GM13976 (cell line): ENCODE measurements around the gene ANKHD1.
"Not testable (repeated sequence)": the region's sequence is repeated elsewhere in the genome, so short reads cannot be mapped to it uniquely, and the experiment has no call there.

Source experiments
- DNase-seq: peaks from one replicate; pipeline ENCODE4 v3.0.0; 2012; ENCODE audit warnings: low spot score
- CTCF ChIP-seq: IDR thresholded peaks from 2 replicates; pipeline ENCODE4 v1.5.1; 2012; ENCODE audit warnings: borderline replicate concordance, mild to moderate bottlenecking; ENCODE audit not compliant: insufficient read depth; ENCODE audit errors: extremely low read depth, missing control alignments, control extremely low read depth
- in situ Hi-C: fragments of 300-500 bp; cut with MboI; formaldehyde crosslinking; loops from one replicate; pipeline ENCODE4 v1.12.0; 2022; ENCODE audit warnings: low sequenced_read_pairs, mixed read lengths, inconsistent platforms; ENCODE audit not compliant: unreplicated experiment

ANKHD1 gene

DNA sequence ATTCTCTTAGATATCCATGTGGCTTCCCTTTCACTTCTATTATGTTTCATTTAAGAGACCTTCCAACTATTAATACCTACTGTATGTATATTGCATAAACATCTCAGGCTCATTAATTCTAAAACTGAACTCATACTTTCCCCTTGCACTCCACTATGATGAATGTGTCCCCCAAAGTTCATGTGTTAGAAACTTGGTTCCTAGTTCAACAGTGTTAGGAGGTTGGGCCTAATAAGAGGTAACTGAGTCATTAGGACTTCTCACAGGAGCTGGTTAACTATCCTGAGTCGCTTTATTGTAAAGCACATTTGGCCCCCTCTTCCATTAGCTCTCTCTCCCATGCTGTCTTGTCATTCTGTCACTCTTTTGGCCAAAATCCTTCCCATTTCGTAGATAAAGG, 22.0 kb downstream of the ANKHD1 start:
- in situ Hi-C loops = no loop called here
- no peak for TF ChIP-seq CTCF
- no peak for DNase-seq

- TF ChIP-seq CTCF = no peak
- in situ Hi-C loops = no loop called here
- no peak for DNase-seq
Measured at GRCh38 chr5:140424135-140424534, 22.5 kb downstream of the ANKHD1 start.

DNA sequence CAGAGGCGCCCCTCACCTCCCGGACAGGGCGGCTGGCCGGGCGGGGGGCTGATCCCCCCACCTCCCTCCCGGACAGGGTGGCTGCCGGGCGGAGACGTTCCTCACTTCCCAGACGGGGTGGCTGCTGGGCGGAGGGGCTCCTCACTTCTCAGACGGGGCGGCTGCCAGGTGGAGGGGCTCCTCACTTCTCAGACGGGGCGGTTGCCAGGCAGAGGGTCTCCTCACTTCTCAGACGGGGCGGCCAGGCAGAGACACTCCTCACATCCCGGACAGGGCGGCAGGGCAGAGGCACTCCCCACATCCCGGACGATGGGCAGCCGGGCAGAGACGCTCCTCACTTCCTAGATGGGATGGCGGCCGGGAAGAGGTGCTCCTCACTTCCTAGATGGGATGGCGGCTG, 26.1 kb downstream of the ANKHD1 start:
- in situ Hi-C loops, DNase-seq: not testable (repeated sequence)

- DNase-seq = no peak
- in situ Hi-C loops = no loop called here
Measured at GRCh38 chr5:140429724-140430123, 28.1 kb downstream of the ANKHD1 start.

GRCh38 chr5:140432212-140432611, 30.6 kb downstream of the ANKHD1 start:
- no peak for DNase-seq
- TF ChIP-seq CTCF = no peak
- in situ Hi-C loops = no loop called here

More at GRCh38 chr5:140429724-140430123, 28.1 kb downstream of the ANKHD1 start:
- TF ChIP-seq CTCF = no peak

GRCh38 chr5:140432916-140433315, 31.3 kb downstream of the ANKHD1 start:
- no peak for TF ChIP-seq CTCF
- in situ Hi-C loops = no loop called here
- no peak for DNase-seq

DNA sequence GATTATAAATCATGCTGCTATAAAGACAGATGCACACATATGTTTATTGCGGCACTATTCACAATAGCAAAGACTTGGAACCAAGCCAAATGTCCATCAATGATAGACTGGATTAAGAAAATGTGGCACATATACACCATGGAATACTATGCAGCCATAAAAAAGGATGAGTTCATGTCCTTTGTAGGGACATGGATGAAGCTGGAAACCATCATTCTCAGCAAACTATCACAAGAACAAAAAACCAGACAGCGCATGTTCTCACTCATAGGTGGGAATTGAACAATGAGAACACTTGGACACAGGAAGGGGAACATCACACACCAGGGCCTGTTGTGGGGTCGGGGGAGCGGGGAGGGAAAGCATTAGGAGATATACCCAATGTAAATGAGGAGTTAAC, 55.7 kb downstream of the ANKHD1 start:
- DNase-seq, in situ Hi-C loops: not testable (repeated sequence)

DNA sequence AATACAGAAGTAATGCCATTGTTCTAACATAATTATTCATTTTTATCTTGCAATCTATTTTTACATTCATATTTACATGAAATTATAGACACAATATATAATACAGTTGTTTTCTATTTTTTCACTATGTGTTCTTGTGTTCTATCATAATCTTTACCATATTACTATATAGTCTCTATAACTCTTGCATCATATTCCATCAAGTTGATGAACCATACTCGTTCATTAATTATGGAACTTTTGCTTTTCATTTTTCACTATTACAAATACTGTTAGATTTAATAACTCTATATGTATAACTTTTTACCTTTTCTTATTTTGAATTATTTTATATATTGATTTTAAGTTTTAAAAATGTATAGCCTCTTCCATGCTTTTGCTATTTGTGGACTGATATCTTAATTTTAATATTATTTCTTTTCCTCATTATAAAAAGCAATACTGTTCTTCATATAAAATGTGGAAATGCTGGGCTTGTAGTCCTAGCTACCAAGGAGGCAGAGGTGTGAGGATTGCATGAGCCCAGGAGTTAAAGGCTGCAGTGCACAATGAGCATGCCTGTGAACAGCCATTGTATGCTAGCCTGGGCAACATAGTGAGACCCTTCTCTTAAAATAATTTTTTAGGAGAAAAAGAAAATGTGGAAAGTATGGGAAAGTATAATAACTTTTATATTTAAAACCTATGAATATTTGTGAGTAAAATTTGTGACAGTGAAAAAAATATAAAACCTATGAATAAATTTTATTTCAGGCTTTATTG, 65.5 kb downstream of the ANKHD1 start:
- DNase-seq = no peak
- in situ Hi-C loops = no loop called here
- no peak for TF ChIP-seq CTCF
